Hematopoietic multipotent progenitor cell treated with erythropoietin and hydrocortisone succinate and interleukin-3 and kit ligand, for 6 days (in vitro differentiated cells): Measurements from ENCODE around the gene CCDC157.
"Not testable (repeated sequence)": the region's sequence is repeated elsewhere in the genome, so short reads cannot be mapped to it uniquely, and the experiment has no call there.

ENCODE experiments used
- DNase-seq: peaks from one replicate; pipeline ENCODE4 v3.0.0-alpha.2; 2015

CCDC157 gene

GRCh38 chr22:30392661-30393321 lies 36.0 kb downstream of the CCDC157 start:
- peak; percentile 44 for DNase-seq

- DNase-seq = no peak
Measured at GRCh38 chr22:30393322-30393680, 36.5 kb downstream of the CCDC157 start.

GRCh38 chr22:30393885-30394284 lies 37.1 kb downstream of the CCDC157 start:
- DNase-seq = no peak

GRCh38 chr22:30396871-30397655 lies 40.3 kb downstream of the CCDC157 start, which contains the start of gene SEC14L2:
TSS of gene SEC14L2 (plus strand) at chr22:30397018. CDS start at chr22:30397117, 99 bp downstream.
- DNase-seq = peak; percentile 90

- peak; percentile 81 for DNase-seq
Measured at GRCh38 chr22:30397656-30398635, 41.1 kb downstream of the CCDC157 start.

GRCh38 chr22:30398685-30399680 lies 42.2 kb downstream of the CCDC157 start:
- DNase-seq = peak; percentile 92

- DNase-seq = no peak
Measured at GRCh38 chr22:30399718-30400117, 42.9 kb downstream of the CCDC157 start.

- DNase-seq = no peak
Measured at GRCh38 chr22:30400159-30400558, 43.4 kb downstream of the CCDC157 start.

- not testable (repeated sequence) for DNase-seq
Measured at GRCh38 chr22:30401024-30401423, 44.2 kb downstream of the CCDC157 start.

- peak; percentile 83 for DNase-seq
Measured at GRCh38 chr22:30402028-30402765, 45.4 kb downstream of the CCDC157 start.

- not testable (repeated sequence) for DNase-seq
Measured at GRCh38 chr22:30402766-30403104, 45.9 kb downstream of the CCDC157 start.

- no peak for DNase-seq
Measured at GRCh38 chr22:30404307-30404706, 47.5 kb downstream of the CCDC157 start.

- DNase-seq = no peak
Measured at GRCh38 chr22:30405731-30406130, 48.9 kb downstream of the CCDC157 start.

- DNase-seq = no peak
Measured at GRCh38 chr22:30406400-30406799, 49.6 kb downstream of the CCDC157 start.

- DNase-seq = peak; percentile 60
Measured at GRCh38 chr22:30408388-30409102, 51.7 kb downstream of the CCDC157 start.

GRCh38 chr22:30411780-30412179 lies 55.0 kb downstream of the CCDC157 start:
- no peak for DNase-seq

GRCh38 chr22:30413001-30413400 lies 56.2 kb downstream of the CCDC157 start:
- no peak for DNase-seq

- DNase-seq = no peak
Measured at GRCh38 chr22:30413745-30414524, 57.1 kb downstream of the CCDC157 start.

GRCh38 chr22:30414525-30415047 lies 57.8 kb downstream of the CCDC157 start:
- DNase-seq = no peak
